Retinal pigment epithelial cell (primary cell): ENCODE measurements around the gene LRRC27.
A peak's percentile ranks its signal among the peaks of the same experiment; 100 is the strongest.

Source experiments
- DNase-seq: peaks from one replicate; pipeline ENCODE4 v3.0.0-alpha.2; 2010; ENCODE audit warnings: low read depth
- H3K4me3 ChIP-seq: 2 replicates; pipeline ENCODE4 v1.5.1; 2011; ENCODE audit warnings: mild to moderate bottlenecking, low read length, control low read depth, moderate library complexity
- CTCF ChIP-seq: conservative IDR thresholded peaks from 2 replicates; pipeline ENCODE4 v1.5.1; 2011; ENCODE audit warnings: low read depth, low read length, control low read depth, inconsistent platforms

Gene LRRC27

GRCh38 chr10:132423966-132424861, 92.2 kb downstream of the LRRC27 start:
- TF ChIP-seq CTCF, result no peak

GRCh38 chr10:132425029-132425756, 93.2 kb downstream of the LRRC27 start:
- H3K4me3 ChIP-seq, result no peak overlapping the region
- DNase-seq, result no peak
- no peak for TF ChIP-seq CTCF

More at GRCh38 chr10:132423966-132424861, 92.2 kb downstream of the LRRC27 start:
- no peak overlapping the region for H3K4me3 ChIP-seq
- no peak for DNase-seq

- no peak for TF ChIP-seq CTCF
- no peak for DNase-seq
- H3K4me3 ChIP-seq, result no peak overlapping the region
These were observed 93.8 kb downstream of the LRRC27 start for GRCh38 chr10:132425757-132426155.

- DNase-seq, result no peak
- peak; percentile 9 for TF ChIP-seq CTCF
- no peak overlapping the region for H3K4me3 ChIP-seq
These were observed 95.2 kb downstream of the LRRC27 start for GRCh38 chr10:132427006-132427771.

- no peak overlapping the region for H3K4me3 ChIP-seq
- DNase-seq, result no peak
- TF ChIP-seq CTCF, result no peak
These were observed 96.0 kb downstream of the LRRC27 start for GRCh38 chr10:132427939-132428367.

- no peak for DNase-seq
- H3K4me3 ChIP-seq, result no peak overlapping the region
- TF ChIP-seq CTCF, result no peak
These were observed 96.5 kb downstream of the LRRC27 start for GRCh38 chr10:132428486-132428995.
